ENCODE measurements around the gene HNRNPR.

DNA sequence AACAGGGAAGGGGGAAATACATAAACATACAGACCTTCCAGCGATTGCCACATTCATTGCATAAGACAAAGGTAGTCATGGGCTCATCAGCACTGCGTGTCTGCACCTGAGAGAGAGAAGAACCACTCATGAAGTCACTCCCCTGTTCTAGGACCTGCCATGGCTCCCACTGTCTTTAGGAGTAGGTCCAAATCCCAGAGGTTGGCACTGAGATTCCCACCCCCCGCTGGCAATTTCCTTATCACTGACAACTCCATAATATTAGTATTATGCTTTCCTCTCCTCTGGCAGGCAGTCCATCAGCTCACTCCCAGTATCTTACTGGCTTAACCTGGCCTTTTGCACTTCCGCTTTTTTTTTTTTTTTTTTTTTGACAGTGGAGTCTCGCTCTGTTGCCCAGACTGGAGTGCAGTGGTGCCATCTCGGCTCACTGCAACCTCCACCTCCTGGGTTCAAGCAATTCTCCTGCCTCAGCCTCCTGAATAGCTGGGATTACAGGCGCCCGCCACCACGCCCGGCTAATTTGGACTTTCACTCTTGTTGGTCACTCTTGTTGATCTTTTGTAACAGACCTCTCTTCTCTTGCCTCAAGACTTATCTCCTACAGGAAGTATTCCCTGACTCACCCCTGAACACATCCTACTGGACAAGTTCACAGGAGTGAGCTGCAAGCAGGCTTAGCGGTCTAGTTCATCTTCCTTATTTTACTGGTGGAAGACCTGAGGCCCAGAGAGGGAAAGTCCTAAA is 40.4 kb upstream of the HNRNPR start:
- TF ChIP-seq, protein P1, sequence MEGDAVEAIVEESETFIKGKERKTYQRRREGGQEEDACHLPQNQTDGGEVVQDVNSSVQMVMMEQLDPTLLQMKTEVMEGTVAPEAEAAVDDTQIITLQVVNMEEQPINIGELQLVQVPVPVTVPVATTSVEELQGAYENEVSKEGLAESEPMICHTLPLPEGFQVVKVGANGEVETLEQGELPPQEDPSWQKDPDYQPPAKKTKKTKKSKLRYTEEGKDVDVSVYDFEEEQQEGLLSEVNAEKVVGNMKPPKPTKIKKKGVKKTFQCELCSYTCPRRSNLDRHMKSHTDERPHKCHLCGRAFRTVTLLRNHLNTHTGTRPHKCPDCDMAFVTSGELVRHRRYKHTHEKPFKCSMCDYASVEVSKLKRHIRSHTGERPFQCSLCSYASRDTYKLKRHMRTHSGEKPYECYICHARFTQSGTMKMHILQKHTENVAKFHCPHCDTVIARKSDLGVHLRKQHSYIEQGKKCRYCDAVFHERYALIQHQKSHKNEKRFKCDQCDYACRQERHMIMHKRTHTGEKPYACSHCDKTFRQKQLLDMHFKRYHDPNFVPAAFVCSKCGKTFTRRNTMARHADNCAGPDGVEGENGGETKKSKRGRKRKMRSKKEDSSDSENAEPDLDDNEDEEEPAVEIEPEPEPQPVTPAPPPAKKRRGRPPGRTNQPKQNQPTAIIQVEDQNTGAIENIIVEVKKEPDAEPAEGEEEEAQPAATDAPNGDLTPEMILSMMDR (IDR thresholded peaks at IDR 0.05), result no peak
- no peak for TF ChIP-seq POLR2A (IDR thresholded peaks at IDR 0.05)

Measured in breast epithelium (tissue), 3 donors.